Endodermal cell (in vitro differentiated cells): ENCODE measurements around the gene TRHDE. TPM values are rescaled to one million over a fixed set of nuclear protein-coding genes. Genes with fewer than 3 reads are reported as not detected.

ENCODE experiments used
- DNase-seq: peaks from one replicate; pipeline ENCODE4 v3.0.0-alpha.2; 2017
- H3K27ac ChIP-seq: 2 replicates; pipeline ENCODE4 v1.5.1; 2013; ENCODE audit warnings: mild to moderate bottlenecking, low read depth, low read length, moderate library complexity
- H3K27me3 ChIP-seq: 2 replicates; pipeline ENCODE4 v1.6.1; 2013; ENCODE audit warnings: mild to moderate bottlenecking, low read length, moderate library complexity; ENCODE audit not compliant: insufficient read depth, control insufficient read depth, poor library complexity, severe bottlenecking
- H3K36me3 ChIP-seq: 2 replicates; pipeline ENCODE4 v1.7.0; 2013; ENCODE audit warnings: mild to moderate bottlenecking, low read length, moderate library complexity; ENCODE audit not compliant: control insufficient read depth, insufficient read depth
- H3K4me1 ChIP-seq: one replicate; pipeline ENCODE4 v1.7.0; 2013; ENCODE audit warnings: low read length; ENCODE audit not compliant: control insufficient read depth, insufficient read depth
- H3K4me3 ChIP-seq: 2 replicates; pipeline ENCODE4 v1.5.1; 2013; ENCODE audit warnings: mild to moderate bottlenecking, low read length, moderate library complexity
- H3K9ac ChIP-seq: 2 replicates; pipeline ENCODE4 v1.6.1; 2013; ENCODE audit warnings: mild to moderate bottlenecking, low read length, moderate library complexity; ENCODE audit not compliant: poor library complexity, severe bottlenecking; ENCODE audit errors: extremely low read depth
- H3K9me3 ChIP-seq: 2 replicates; pipeline ENCODE4 v1.6.1; 2013; ENCODE audit warnings: mild to moderate bottlenecking, low read length, moderate library complexity; ENCODE audit not compliant: control insufficient read depth
- H3K27ac Mint-ChIP-seq: 2 replicates; pipeline ENCODE4 v1.8.0; 2020; ENCODE audit warnings: mixed read lengths
- H3K27me3 Mint-ChIP-seq: 2 replicates; pipeline ENCODE4 v1.8.0; 2021; ENCODE audit warnings: mild to moderate bottlenecking, mixed read lengths; ENCODE audit not compliant: insufficient read depth
- H3K36me3 Mint-ChIP-seq: 2 replicates; pipeline ENCODE4 v1.8.0; 2020; ENCODE audit warnings: low read depth, mixed read lengths
- H3K4me1 Mint-ChIP-seq: 2 replicates; pipeline ENCODE4 v1.8.0; 2020; ENCODE audit warnings: mixed read lengths
- H3K4me3 Mint-ChIP-seq: 2 replicates; pipeline ENCODE4 v1.8.0; 2020; ENCODE audit warnings: mild to moderate bottlenecking, moderate library complexity, mixed read lengths
- H3K9me3 Mint-ChIP-seq: 2 replicates; pipeline ENCODE4 v1.8.0; 2020; ENCODE audit warnings: mild to moderate bottlenecking, mixed read lengths
- WGBS, 2 experiments: methylation state at CpG; one replicate each; pipeline versions ENCODE4 v1.1.5 to v1.1.7; 2013; ENCODE audit warnings: missing lambda C conversion rate in 2 of 2, mixed read lengths in 1 of 2; ENCODE audit not compliant: insufficient coverage in 1 of 2, insufficient read length in 1 of 2; 5-methylcytosine and 5-hydroxymethylcytosine counted together
- total RNA-seq, 2 donors: library from RNA; stranded (reverse); fragmentation: NEBNext Ultra II Directional in 1 of 2; extraction: Animal tissue kit (Norgen Biotek cat#: 25700) in 1 of 2; gene quantifications; 2 replicates in 1 of 2; 3 replicates in 1 of 2; pipeline ENCODE4 v1.2.1, GENCODE V29; 2021
- TF ChIP-seq, protein P1 (sequence below): fragments of 200-600 bp; sonication (generic); conservative IDR thresholded peaks from 2 replicates; pipeline ENCODE4 v1.5.0; 2021; ENCODE audit warnings: antibody characterized with exemption, mild to moderate bottlenecking

TRHDE gene
- total RNA-seq, 2 donors from 2014 or later = 0.20 to 1.2 TPM

DNA sequence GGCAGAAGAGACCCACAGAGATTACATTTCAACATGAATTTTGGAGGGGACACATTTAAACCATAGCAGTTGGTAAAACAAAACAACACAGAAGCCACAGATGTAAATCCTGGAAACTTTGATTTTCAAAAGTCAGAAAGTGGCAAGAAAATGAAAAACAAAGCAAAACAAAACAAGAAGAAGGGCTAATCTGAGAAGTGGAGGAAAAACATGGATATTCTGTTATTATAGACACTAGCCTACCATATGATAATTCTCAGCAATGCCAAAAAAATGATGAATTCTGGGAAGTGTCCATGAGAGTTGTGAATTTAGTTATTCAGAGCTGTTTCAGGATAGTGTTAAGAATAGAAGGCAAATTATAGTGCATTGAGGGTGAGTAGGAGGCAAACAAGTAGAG lies 192.3 kb downstream of the TRHDE start:
- Mint-ChIP-seq H3K27me3 (no peaks in the 10 kb centered on the region), H3K4me3 (no peak overlapping the region), H3K36me3 (no peaks in the 10 kb centered on the region), H3K9me3 (no peaks in the 10 kb centered on the region), H3K4me1 (no peaks in the 10 kb centered on the region), H3K27ac (no peak overlapping the region)
- Histone ChIP-seq H3K9me3 (no peaks in the 10 kb centered on the region), H3K36me3 (no peaks in the 10 kb centered on the region), H3K4me1 (no peaks in the 10 kb centered on the region), H3K9ac (no peak overlapping the region), H3K27me3 (no peaks in the 10 kb centered on the region), H3K27ac (no peak overlapping the region), H3K4me3 (no peak overlapping the region)
- TF ChIP-seq, protein P1, sequence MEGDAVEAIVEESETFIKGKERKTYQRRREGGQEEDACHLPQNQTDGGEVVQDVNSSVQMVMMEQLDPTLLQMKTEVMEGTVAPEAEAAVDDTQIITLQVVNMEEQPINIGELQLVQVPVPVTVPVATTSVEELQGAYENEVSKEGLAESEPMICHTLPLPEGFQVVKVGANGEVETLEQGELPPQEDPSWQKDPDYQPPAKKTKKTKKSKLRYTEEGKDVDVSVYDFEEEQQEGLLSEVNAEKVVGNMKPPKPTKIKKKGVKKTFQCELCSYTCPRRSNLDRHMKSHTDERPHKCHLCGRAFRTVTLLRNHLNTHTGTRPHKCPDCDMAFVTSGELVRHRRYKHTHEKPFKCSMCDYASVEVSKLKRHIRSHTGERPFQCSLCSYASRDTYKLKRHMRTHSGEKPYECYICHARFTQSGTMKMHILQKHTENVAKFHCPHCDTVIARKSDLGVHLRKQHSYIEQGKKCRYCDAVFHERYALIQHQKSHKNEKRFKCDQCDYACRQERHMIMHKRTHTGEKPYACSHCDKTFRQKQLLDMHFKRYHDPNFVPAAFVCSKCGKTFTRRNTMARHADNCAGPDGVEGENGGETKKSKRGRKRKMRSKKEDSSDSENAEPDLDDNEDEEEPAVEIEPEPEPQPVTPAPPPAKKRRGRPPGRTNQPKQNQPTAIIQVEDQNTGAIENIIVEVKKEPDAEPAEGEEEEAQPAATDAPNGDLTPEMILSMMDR = no peak
- no peak for DNase-seq

DNA sequence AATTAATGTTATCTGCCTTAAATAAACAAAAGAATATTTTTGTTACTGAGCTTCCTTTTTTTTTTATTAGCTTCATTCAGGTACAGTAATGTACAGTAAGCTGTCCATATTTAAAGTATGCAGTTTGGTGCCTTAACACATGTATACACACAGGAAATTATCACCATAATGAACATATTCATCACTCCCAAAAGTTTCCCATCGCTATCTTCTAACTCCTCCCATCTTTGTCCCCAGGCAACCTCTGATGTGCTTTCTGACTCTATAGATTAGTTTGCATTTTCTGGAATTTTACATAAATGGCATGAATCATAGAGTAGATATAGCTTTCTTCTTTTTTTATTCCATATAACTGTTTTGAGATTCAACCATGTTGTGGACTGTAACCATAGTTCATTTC lies 193.0 kb downstream of the TRHDE start:
- Histone ChIP-seq H3K36me3 (no peaks in the 10 kb centered on the region), H3K27me3 (no peaks in the 10 kb centered on the region), H3K27ac (no peak overlapping the region), H3K4me3 (no peak overlapping the region), H3K9me3 (no peaks in the 10 kb centered on the region), H3K9ac (no peak overlapping the region), H3K4me1 (no peaks in the 10 kb centered on the region)
- no peaks in the 10 kb centered on the region for H3K9me3 Mint-ChIP-seq
- no peak overlapping the region for H3K27ac Mint-ChIP-seq
- no peak overlapping the region for H3K4me3 Mint-ChIP-seq
- no peak for DNase-seq
- 100% methylated on average over 1 of the region's 1 CpG; no CpG with 5 or more reads in 1 of the 2 experiments for WGBS, 2 experiments
- H3K36me3 Mint-ChIP-seq = no peaks in the 10 kb centered on the region
- H3K27me3 Mint-ChIP-seq = no peaks in the 10 kb centered on the region
- TF ChIP-seq, protein P1 = no peak
- H3K4me1 Mint-ChIP-seq = no peaks in the 10 kb centered on the region

DNA sequence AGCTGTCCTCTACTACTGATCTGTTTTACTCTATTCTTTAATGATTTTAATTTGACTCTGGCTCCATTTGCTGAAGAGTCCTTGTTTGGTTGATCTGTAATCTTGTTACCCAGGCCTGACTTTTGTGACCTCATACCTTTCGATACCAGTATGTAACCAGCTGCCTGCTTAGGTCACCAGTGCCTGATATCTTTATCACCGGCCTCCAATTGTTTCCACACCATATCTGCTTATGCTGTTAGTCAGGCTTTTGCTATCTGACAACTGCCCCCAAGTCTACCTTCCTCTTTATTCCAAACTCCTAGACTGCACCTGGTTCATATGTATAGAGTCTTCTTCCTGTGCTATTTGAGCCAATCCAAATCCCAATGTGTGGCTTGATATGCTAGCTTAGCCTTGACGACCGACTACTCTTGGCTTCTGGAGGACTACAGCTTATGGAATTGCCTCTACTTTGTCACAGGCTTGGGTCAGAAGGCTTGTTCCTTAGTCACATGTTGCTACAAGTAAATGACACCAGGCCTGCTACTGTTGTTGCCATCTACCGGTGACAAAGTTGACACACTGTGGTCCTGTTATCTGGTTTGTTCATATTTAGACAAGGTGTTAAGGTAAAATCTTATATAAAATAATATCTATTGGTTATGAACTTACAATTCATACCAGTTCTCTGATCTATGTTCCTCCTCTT lies 193.9 kb downstream of the TRHDE start:
- Histone ChIP-seq H3K4me3 (no peak overlapping the region), H3K27ac (no peak overlapping the region), H3K36me3 (no peaks in the 10 kb centered on the region), H3K9me3 (no peaks in the 10 kb centered on the region), H3K27me3 (no peaks in the 10 kb centered on the region), H3K9ac (no peak overlapping the region), H3K4me1 (no peaks in the 10 kb centered on the region)
- H3K27ac Mint-ChIP-seq = no peak overlapping the region
- H3K4me3 Mint-ChIP-seq = no peak overlapping the region
- no peaks in the 10 kb centered on the region for H3K9me3 Mint-ChIP-seq
- no peaks in the 10 kb centered on the region for H3K36me3 Mint-ChIP-seq
- DNase-seq = no peak
- TF ChIP-seq, protein P1 = no peak
- WGBS, 2 experiments = 88 to 100% methylated on average over 2 to 5 of the region's 5 CpGs
- H3K4me1 Mint-ChIP-seq = no peaks in the 10 kb centered on the region
- no peaks in the 10 kb centered on the region for H3K27me3 Mint-ChIP-seq
